Neural progenitor cell (in vitro differentiated cells): Measurements from ENCODE around the gene WWOX.

Experiments
- CTCF ChIP-seq: fragments of 200-600 bp; sonication (generic); IDR thresholded peaks from 2 replicates; pipeline ENCODE4 v1.5.1; 2017; ENCODE audit warnings: antibody characterized with exemption, mild to moderate bottlenecking
- EZH2 ChIP-seq: fragments of 200-600 bp; sonication (generic); IDR thresholded peaks from 2 replicates; pipeline ENCODE4 v1.6.1; 2017; ENCODE audit warnings: antibody characterized with exemption, mild to moderate bottlenecking, moderate library complexity

GRCh38 chr16:78902321-78902720 lies 802.9 kb downstream of the WWOX start:
- TF ChIP-seq CTCF (no peak), EZH2 (no peak)
